ENCODE measurements around the gene RCBTB2. TPM values are rescaled to one million over a fixed set of nuclear protein-coding genes. Genes with fewer than 3 reads are reported as not detected.

RCBTB2 gene
- polyA plus RNA-seq, 1 donor from 2014 or later: 3.5 TPM

- Mint-ChIP-seq H3K27me3 (peaks cover 14% of the 10 kb centered on the region), H3K9me3 (no peaks in the 10 kb centered on the region), H3K36me3 (no peaks in the 10 kb centered on the region), H3K27ac (no peak overlapping the region), H3K4me1 (peaks cover 4 to 17% (median 13%) of the 10 kb centered on the region in 3 donors), H3K4me3 (no peak overlapping the region)
These were observed 4.2 kb downstream of the RCBTB2 start for GRCh38 chr13:48528720-48529119.

GRCh38 chr13:48527955-48528354 lies 4.9 kb downstream of the RCBTB2 start:
- peaks cover 4 to 17% (median 11%) of the 10 kb centered on the region in 3 donors for H3K4me1 Mint-ChIP-seq

GRCh38 chr13:48526286-48526685 lies 6.6 kb downstream of the RCBTB2 start:
- Mint-ChIP-seq H3K9me3 (no peaks in the 10 kb centered on the region), H3K36me3 (no peaks in the 10 kb centered on the region), H3K27ac (no peak overlapping the region), H3K4me1 (peaks cover 3 to 6% (median 6%) of the 10 kb centered on the region in 3 donors), H3K4me3 (no peak overlapping the region), H3K27me3 (peaks cover 12% of the 10 kb centered on the region)

More at GRCh38 chr13:48527955-48528354, 4.9 kb downstream of the RCBTB2 start:
- Mint-ChIP-seq H3K9me3 (no peaks in the 10 kb centered on the region), H3K36me3 (no peaks in the 10 kb centered on the region), H3K27ac (no peak overlapping the region), H3K4me3 (no peak overlapping the region), H3K27me3 (peaks cover 14% of the 10 kb centered on the region)

GRCh38 chr13:48518083-48518482 lies 14.8 kb downstream of the RCBTB2 start:
- Mint-ChIP-seq H3K27me3 (no peaks in the 10 kb centered on the region), H3K9me3 (no peaks in the 10 kb centered on the region), H3K27ac (no peak overlapping the region), H3K4me3 (no peak overlapping the region), H3K4me1 (no peaks in the 10 kb centered on the region), H3K36me3 (no peaks in the 10 kb centered on the region)

GRCh38 chr13:48515732-48516131 lies 17.1 kb downstream of the RCBTB2 start:
- Mint-ChIP-seq H3K4me1 (no peaks in the 10 kb centered on the region), H3K36me3 (peaks cover 3% of the 10 kb centered on the region), H3K27me3 (peaks cover 4% of the 10 kb centered on the region), H3K4me3 (no peak overlapping the region), H3K9me3 (no peaks in the 10 kb centered on the region), H3K27ac (no peak overlapping the region)

GRCh38 chr13:48514793-48515192 lies 18.1 kb downstream of the RCBTB2 start:
- H3K9me3 Mint-ChIP-seq: no peaks in the 10 kb centered on the region

GRCh38 chr13:48511621-48512230 lies 21.2 kb downstream of the RCBTB2 start:
- peaks cover 3% of the 10 kb centered on the region for H3K36me3 Mint-ChIP-seq
- no peak overlapping the region for H3K4me3 Mint-ChIP-seq
- no peak overlapping the region for H3K27ac Mint-ChIP-seq
- no peaks in the 10 kb centered on the region for H3K9me3 Mint-ChIP-seq
- peaks cover 6% of the 10 kb centered on the region for H3K27me3 Mint-ChIP-seq
- H3K4me1 Mint-ChIP-seq: peaks cover under 1 to 2% (median 2%) of the 10 kb centered on the region in 3 donors

More at GRCh38 chr13:48514793-48515192, 18.1 kb downstream of the RCBTB2 start:
- H3K4me1 Mint-ChIP-seq: no peaks in the 10 kb centered on the region
- H3K27ac Mint-ChIP-seq: no peak overlapping the region
- H3K36me3 Mint-ChIP-seq: peaks cover 3% of the 10 kb centered on the region
- H3K27me3 Mint-ChIP-seq: peaks cover 4% of the 10 kb centered on the region
- no peak overlapping the region for H3K4me3 Mint-ChIP-seq

GRCh38 chr13:48510698-48511097 lies 22.2 kb downstream of the RCBTB2 start:
- no peak overlapping the region for H3K4me3 Mint-ChIP-seq
- no peaks in the 10 kb centered on the region for H3K9me3 Mint-ChIP-seq
- no peak overlapping the region for H3K27ac Mint-ChIP-seq
- peaks cover 3% of the 10 kb centered on the region for H3K36me3 Mint-ChIP-seq
- H3K4me1 Mint-ChIP-seq: peaks cover 11% of the 10 kb centered on the region in 3 donors
- H3K27me3 Mint-ChIP-seq: peaks cover 14% of the 10 kb centered on the region

GRCh38 chr13:48508011-48508410 lies 24.9 kb downstream of the RCBTB2 start:
- no peak overlapping the region for H3K4me3 Mint-ChIP-seq
- H3K4me1 Mint-ChIP-seq: peaks cover 19 to 26% (median 20%) of the 10 kb centered on the region in 3 donors
- H3K27me3 Mint-ChIP-seq: peaks cover 22% of the 10 kb centered on the region
- no peak overlapping the region for H3K27ac Mint-ChIP-seq
- peaks cover 3% of the 10 kb centered on the region for H3K36me3 Mint-ChIP-seq
- no peaks in the 10 kb centered on the region for H3K9me3 Mint-ChIP-seq

- H3K9me3 Mint-ChIP-seq: no peaks in the 10 kb centered on the region
- H3K4me3 Mint-ChIP-seq: no peak overlapping the region
- H3K4me1 Mint-ChIP-seq: peaks cover 19 to 26% (median 20%) of the 10 kb centered on the region in 3 donors
- H3K27ac Mint-ChIP-seq: no peak overlapping the region
- peaks cover 22% of the 10 kb centered on the region for H3K27me3 Mint-ChIP-seq
- no peaks in the 10 kb centered on the region for H3K36me3 Mint-ChIP-seq
These were observed 25.9 kb downstream of the RCBTB2 start for GRCh38 chr13:48507021-48507420.

- Mint-ChIP-seq H3K4me1 (peaks cover 20 to 27% (median 24%) of the 10 kb centered on the region in 3 donors), H3K27ac (peak overlapping the region; percentile 34 to 97 (median 35)), H3K9me3 (no peaks in the 10 kb centered on the region), H3K4me3 (peak overlapping the region; percentile 0 to 92 (median 39)), H3K36me3 (no peaks in the 10 kb centered on the region), H3K27me3 (peaks cover 21% of the 10 kb centered on the region)
These were observed 26.7 kb downstream of the RCBTB2 start for GRCh38 chr13:48506092-48506701.

- Mint-ChIP-seq H3K27ac (peak overlapping the region; percentile 35 to 97 (median 86)), H3K36me3 (no peaks in the 10 kb centered on the region), H3K9me3 (no peaks in the 10 kb centered on the region), H3K4me3 (peak overlapping the region; percentile 0 to 92 (median 45)), H3K27me3 (peaks cover 21% of the 10 kb centered on the region), H3K4me1 (peaks cover 24 to 33% (median 28%) of the 10 kb centered on the region in 3 donors)
These were observed 27.2 kb downstream of the RCBTB2 start for GRCh38 chr13:48505597-48506091.

- H3K4me3 Mint-ChIP-seq: peak overlapping the region in 2 of 4 donors; percentile 33 to 92
- H3K36me3 Mint-ChIP-seq: no peaks in the 10 kb centered on the region
- H3K4me1 Mint-ChIP-seq: peaks cover 26 to 36% (median 31%) of the 10 kb centered on the region in 3 donors
- peak overlapping the region in 2 of 3 donors; percentile 35 to 86 for H3K27ac Mint-ChIP-seq
- no peaks in the 10 kb centered on the region for H3K9me3 Mint-ChIP-seq
- H3K27me3 Mint-ChIP-seq: peaks cover 21% of the 10 kb centered on the region
These were observed 27.9 kb downstream of the RCBTB2 start for GRCh38 chr13:48505012-48505411.

GRCh38 chr13:48504606-48505005 lies 28.3 kb downstream of the RCBTB2 start:
- peak overlapping the region in 1 of 4 donors; percentile 10 for H3K4me3 Mint-ChIP-seq
- H3K4me1 Mint-ChIP-seq: peaks cover 26 to 36% (median 31%) of the 10 kb centered on the region in 3 donors
- H3K9me3 Mint-ChIP-seq: no peaks in the 10 kb centered on the region
- H3K27ac Mint-ChIP-seq: no peak overlapping the region
- no peaks in the 10 kb centered on the region for H3K36me3 Mint-ChIP-seq
- H3K27me3 Mint-ChIP-seq: peaks cover 21% of the 10 kb centered on the region

- H3K27ac Mint-ChIP-seq: peak overlapping the region in 1 of 3 donors; percentile 63
These were observed 30.1 kb downstream of the RCBTB2 start for GRCh38 chr13:48502601-48503319.

More at GRCh38 chr13:48502601-48503319, 30.1 kb downstream of the RCBTB2 start:
- Mint-ChIP-seq H3K9me3 (no peaks in the 10 kb centered on the region), H3K4me3 (no peak overlapping the region), H3K27me3 (peaks cover 25% of the 10 kb centered on the region), H3K36me3 (no peaks in the 10 kb centered on the region), H3K4me1 (peaks cover 30 to 37% (median 31%) of the 10 kb centered on the region in 3 donors)
